Activated CD4-positive, alpha-beta T cell treated with anti-CD3 and anti-CD28 coated beads, Interleukin-10, Interleukin-2, amounts not matched to agents 100 ng/mL and 50 ng/mL, durations not matched to agents 16 hours and 8 hours (primary cell): ENCODE measurements around the gene COX6B2.

Experiments used
- DNase-seq: peaks from one replicate; pipeline ENCODE4 v3.0.0-alpha.2; 2020

The COX6B2 gene

DNA sequence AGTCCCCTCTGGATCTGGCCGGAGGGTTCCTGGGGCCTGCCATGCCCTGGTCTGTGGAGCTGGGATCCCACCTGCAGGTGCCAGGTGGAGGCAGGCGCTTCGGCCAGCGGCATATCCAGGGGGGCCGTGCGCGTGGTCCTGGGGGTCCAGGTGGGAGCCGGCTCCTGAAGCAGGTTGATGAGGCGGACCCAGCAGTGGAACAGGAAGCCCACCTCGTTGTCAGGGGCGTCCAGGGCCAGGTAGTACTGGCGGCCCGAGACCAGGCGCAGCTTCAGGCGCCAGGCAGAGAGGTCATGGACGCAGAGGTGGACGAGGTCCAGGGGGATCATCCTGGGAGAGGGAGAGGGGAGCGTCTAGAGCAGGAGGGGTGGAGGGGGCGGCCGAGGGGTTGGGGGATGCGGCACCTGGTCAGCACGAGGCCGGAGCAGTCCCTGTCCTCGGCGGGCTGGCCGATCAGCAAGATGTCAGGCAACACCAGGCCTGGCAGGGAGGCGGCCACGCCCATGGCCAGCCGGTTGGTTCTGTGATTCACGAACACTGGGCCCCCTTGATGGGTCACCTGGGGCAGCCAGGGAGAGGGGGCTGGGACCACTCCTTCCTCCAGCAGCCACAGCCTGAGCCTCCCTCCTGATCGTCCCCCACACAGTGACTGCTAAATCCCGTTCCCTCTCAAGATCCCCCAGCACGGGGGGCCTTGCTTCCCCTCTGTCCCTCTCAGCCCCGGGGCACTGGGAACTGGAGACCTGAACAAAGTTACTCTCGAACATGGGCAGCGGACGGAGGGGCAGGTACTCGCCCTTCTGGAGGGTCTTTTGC, 7.9 kb upstream of the COX6B2 start:
- no peak for DNase-seq

DNA sequence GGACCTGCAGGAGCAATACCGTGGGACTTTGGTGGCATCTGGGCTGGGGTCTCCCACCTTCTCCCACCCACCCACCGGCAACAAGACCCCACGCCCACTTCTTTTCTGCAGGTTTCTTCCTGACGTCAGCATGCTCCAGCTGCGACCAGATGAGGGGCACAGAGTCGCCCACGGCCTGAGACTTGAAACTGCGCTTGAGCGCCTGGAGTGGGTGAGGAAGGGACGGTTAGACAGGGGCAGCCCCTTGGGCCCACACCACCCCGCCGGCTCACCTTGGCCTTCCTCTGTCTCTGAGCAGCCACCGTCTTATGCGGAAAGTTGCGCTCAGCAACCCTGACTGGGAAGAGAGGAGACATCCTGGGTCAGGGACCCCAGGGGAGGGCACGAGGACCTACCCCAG, 6.4 kb upstream of the COX6B2 start:
- no peak for DNase-seq

DNA sequence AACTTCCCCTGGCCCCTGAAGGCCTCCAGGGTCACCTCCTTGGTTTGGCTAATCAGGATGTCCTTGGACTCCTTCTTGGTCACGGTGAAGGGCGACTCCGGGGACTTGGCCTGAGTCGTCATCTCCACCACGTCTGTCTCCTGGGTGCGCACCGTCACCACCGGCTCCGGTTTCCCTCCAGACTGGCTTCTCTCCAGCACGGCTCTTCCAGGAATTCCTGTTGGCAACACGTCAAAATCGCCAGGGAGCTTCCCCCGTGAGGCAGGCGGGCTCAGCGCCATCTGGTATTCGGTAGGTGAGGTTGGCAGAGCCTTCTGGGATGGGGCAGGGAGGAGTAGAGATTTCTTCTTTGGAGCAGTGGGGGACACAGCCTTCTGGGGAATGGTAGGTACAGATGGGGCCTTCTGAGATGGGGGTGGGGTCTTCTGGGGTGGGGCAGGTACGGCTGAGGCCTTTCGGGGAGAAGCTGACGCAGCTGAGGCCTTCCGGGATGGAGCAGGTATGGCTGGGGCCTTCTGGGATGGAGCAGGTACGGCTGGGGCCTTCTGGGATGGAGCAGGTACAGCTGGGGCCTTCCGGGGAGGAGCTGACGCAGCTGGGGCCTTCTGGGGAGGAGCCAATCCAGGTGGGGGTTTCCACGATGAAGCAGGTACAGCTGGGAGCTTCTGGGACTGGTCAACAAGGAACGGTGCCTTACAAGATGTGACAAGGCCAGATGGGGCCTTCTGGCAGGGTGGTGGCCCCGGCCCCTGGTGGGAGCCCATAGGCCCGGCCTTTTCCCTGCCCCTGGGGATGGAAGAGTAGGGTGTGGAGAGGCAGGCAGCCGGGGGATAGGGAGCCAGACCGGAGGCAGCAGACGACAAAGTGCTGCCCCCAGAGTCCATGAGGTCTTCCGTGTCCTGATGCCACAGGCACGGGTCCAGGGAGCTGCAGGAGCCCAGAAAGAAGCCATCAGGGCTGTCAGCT, 4.7 kb upstream of the COX6B2 start:
- DNase-seq, result no peak

DNA sequence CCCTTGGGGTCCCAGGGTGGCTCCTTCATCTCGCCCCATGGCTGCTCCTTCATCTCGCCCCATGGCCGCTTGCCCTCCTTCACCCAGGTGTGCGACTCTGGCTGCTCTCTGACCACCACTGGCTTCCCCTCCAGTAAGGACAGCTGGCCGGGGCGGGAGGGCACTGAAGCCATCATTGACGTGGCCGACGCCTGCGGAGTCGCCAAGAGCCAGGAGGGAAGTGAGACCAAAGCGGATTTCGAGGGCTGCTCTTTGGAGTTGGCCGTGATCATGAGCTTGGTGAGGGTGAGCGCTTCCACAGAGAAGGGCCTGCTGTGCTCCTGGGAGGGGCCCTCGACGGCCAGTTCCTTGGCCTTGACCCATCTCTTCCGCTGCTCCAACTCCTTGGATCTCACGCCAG, 4.0 kb upstream of the COX6B2 start:
- DNase-seq, result no peak

DNA sequence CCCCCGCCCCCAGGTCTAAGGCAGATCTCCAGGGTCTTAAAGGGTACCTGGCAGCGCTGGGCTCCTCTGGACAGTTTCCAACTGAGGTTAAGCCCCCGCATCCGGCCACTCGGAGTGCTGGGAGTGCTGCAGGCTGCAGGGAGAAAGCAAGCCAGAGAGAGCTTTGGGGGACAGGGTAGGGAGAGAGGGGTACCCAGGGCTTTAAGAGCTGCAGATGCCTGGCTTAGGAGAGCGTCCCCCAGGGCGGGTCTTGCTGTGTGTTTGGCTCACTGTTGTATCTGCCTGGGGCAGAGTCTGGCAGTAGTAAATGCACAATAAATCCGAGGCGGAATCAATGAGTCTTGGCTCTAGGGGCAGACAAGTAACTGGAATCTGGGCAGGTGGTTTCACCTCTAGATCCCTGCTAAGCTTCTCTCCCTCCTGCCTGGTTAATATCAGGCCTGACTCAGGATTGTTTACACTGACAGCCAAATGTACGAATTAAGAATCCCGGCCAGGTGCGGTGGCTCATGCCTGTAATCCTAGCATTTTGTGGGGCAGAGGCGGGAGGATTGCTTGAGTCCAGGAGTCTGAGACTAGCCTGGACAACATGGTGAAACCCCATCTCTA, 798 bp upstream of the COX6B2 start:
- DNase-seq, result no peak

DNA sequence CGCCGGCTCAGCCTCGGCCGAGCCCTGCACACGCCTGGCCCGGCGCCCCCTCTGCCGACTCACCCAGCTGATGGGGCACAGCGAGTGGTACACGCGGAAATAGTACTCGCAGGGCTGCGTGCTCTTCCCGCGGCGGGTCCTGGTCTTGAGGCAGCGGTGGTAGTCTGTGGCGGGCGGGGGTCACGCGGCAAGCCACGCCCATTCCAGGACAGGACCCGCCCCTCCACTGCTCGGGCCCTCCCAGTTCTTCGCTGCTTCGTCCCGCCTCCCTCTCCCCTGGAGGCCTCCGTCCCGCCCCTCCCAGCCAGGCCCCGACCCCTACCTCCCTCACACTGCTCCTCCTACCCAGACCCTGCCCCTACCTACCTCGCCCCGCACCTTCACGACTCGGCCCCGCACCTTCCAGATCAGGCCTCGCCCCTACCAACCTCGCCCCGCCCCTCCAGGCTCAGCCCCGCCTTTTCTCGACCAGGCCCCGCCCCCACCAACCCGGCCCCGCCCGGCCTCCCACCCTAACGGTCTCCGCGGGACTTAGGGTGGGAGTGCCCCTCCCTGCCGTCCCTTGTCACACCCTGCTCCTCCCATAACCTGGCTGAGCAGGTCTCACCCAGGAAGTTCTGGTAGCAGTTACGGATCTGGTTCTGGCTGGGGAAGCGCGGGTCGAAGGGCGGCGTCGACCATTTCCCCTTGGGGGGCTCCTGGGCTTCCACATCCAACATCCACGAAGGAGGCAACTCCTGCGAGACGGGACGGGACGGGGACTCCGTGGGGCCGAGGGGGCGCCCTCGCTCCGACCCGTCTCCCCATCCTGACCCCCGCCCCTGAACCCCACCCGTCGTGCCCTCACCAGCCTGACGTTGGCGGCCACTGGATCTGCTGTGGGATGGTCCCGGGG, 469 bp downstream of the COX6B2 start:
- peak; percentile 32 for DNase-seq

DNA sequence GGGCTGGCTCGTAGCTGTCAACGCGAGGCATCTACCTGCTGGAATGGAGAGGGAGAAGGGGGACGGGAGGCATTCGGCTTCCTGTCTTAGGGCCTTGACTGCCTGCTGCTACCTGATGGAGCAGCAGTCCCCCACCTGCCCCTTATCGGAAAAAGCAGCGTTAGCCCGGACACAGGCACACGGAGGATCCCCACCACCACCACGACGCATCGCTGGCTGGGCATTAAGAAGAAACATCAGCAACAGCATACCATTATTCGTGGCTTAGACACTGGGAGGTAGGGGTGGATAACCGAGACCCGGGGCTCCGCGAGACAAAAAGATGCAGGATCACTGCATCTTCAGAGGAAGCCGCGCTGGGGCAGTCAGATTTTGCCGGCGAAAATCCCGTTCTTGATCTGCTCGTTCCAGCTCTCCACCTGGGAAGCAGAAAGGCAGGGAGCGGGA, 1.1 kb downstream of the COX6B2 start:
- no peak for DNase-seq

DNA sequence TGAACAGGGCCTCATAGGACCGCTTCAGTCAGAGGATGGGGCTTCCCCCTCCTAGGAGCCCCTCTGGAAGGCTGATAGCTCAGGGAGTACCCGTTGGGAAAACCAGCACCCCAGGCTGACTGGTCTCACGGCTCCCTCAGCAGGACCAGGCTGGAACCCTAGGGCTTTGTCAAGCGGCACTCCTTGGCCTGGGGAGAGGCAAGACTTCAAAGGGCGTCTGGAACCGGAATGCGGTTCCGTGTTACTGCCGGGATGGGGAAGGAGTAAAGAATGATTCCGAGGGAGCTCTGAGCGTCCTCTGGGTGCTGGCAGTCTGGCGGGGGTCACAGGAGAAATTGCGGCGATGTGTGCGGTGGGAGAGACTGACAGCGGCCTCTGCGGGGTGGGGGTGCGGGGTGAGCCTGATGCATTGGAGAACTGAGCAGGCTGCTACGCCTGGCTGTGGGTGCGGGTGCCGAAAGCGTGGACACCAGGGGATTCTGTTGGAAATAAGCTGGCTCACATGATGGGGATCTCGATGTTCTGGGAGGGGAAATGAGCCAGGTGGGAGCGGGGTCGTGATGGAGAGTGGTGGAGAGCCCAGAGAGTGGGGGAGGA, 1.9 kb downstream of the COX6B2 start:
- no peak for DNase-seq

DNA sequence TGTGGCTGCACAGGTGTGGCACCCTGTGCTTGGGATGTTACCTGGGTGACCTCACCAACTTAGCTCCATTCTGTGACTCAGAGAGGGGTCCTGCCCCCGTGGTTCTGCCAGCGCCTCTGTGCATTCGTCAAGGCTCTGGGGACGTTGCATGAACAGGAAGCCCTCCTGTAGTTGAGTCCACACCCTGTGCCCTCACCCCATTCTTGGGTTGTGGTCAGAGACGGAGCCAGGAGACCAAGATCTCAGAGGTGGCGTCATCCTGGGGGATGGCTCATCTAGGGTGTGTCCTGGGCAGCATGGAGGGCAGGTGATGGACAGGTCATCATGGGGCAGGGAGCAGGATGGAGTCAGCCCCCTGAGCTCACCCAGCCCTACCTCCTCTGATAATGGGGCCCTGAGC, 2.5 kb downstream of the COX6B2 start:
- DNase-seq, result no peak

DNA sequence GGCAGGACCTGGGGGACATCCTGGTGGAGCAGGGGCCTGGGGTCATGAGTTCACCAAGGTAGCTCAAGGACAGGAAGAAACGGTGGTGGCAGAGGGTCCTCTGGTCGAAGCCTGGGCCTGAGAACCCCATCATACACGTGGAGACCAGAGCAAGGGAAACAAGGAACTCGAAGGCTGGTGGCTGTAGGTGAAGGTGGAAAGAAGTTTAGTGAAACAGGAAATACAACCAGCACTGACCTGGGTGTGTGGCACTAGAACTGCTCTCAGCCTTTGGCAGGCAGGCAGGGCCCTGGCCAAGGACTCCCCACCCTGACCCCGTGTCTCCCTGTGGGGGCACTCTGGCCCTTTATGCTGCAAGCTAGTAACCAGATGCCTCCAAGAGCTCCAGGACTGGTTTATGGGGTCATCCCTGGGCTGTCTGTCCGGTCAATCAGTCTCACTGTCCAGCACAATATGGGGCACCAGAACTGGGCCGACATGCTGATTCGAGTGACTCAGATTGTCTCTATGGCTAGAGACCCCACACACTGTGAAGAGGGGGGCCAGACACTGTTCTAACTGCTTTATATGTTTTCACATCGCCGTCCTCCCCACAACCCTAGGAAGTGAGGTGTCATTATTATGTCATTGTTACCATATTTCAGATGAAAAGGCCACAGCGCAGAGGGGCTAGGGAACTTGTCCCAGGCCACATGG, 3.8 kb downstream of the COX6B2 start:
- DNase-seq, result no peak

DNA sequence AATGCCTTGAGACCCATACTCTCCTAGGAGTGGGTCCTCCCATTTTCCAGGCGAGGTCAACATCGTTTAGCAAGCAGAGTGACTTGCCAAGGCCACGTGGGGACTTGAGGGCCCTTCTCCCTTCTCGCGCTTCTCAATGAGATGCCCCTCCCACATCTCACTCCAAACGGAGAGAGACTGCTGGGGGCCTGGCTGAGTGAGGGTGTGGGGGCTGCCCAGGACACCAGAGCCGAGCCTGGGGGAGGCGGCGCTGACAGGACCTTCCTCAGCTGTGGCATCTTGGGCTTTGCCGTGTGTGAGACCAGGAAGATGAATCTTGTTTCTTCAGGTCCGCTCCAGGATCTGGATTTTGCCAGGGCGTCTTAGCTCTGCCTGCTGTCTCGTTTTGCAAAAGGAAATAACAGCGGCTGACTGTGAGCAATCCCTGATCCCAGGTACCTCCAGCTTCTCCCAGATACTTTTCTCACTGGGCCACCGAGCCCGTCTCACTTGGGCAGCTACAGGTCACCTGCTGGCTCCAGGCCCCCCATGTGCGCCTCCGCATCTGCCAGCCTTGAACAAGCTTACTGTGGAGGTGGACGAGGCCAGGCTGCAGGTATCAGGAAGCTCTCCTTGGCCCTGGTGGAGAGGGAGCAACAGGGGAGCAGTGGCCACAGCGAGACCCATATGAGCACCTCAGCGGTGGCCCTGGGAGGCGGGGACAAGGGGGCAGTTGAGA, 6.0 kb downstream of the COX6B2 start:
- no peak for DNase-seq

DNA sequence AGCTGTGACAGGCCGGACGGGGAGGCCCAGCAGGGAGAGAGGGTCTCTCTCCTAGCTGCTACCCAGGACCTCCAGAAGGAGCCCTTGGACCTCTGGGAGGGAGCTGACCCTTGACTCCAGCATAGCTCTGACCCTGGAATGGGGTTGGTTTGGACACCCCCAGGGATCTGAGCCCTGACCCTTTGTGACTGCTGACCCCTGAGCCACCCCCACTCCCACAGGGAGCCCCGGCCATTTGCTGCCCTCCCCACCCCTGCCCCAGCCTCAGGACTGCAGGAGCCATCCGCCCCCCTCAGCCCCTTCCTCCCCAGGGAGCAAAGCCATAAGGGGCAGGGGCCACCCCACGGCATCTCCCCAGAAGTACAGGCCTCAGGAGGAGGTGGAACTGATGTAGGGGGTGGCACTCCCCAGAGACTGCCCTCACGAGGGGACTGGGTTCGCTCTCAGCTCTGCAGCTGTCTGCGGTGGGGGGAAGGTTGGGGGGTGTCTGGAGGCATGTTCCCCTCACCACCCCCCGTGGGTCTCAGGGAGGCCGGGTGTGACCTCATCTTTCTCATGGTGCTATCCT, 7.0 kb downstream of the COX6B2 start:
- no peak for DNase-seq

DNA sequence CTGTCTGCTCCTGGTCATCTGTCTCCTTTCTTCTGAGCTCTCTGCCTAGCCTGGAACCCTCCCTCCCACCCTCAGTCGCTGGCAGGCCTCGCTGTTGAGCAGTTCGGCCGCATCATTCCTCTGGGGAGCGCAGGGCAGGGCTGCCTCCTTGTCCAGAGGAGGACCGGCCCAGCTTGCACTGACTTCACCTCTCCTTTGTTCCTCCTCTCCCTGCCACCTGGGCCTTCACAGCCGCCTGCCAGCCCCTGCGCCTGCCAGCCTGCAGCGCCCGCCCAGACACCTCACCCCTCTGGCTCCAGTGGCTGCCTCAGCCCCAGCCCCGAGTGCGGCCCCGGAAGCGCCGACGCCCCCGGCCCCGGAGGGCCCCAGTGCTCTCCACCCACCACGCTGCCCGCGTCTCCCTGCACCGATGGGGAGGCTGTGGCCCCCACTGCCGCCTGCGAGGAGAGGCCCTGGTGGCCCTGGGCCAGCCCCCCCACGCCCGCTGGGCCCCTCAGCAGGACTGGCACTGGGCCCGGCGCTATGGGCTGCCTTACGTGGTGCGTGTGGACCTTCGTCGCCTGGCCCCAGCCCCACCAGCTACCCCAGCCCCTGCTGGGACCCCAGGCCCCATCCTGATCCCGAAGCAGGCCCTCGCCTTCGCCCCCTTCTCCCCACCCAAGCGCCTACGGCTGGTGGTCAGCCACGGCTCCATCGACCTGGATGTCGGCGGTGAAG, 7.6 kb downstream of the COX6B2 start:
- no peak for DNase-seq

DNA sequence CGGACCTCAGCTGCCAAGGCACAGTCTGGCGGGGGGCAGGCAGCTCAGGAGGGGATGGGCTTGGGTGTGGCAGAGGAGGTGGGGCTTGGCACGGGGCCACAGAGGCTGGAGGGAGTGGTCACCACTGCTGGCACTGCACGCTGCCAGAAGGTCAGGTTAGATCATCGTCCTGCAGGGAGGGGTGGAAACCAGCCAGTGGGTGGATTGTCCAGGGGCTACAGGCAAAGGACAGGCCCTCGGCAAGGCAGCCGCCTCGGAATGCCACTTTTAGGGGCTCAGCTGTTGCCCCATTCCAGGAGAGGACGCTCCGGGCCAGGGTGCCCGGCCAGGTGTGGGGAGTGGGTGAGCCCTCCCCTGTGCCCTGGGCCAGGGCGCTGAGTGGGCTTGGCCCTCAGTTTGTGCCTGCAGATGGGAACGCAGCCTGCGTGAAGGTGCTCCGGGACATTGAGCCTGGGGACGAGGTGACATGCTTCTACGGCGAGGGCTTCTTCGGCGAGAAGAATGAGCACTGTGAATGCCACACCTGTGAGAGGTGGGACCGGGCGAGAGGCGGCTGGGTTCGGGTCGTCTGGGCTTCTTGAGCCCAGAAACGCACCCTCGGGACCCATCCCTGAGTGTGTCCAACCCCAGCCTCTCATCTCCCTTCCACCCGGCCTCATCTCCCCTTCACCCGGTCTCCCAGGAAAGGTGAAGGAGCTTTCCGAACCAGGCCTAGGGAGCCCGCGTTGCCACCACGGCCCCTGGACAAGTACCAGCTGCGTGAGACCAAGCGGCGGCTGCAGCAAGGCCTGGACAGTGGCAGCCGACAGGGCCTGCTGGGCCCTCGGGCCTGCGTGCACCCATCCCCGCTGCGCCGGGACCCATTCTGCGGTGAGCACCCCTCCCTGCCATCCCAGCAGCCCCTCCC, 8.4 kb downstream of the COX6B2 start:
- DNase-seq, result no peak

DNA sequence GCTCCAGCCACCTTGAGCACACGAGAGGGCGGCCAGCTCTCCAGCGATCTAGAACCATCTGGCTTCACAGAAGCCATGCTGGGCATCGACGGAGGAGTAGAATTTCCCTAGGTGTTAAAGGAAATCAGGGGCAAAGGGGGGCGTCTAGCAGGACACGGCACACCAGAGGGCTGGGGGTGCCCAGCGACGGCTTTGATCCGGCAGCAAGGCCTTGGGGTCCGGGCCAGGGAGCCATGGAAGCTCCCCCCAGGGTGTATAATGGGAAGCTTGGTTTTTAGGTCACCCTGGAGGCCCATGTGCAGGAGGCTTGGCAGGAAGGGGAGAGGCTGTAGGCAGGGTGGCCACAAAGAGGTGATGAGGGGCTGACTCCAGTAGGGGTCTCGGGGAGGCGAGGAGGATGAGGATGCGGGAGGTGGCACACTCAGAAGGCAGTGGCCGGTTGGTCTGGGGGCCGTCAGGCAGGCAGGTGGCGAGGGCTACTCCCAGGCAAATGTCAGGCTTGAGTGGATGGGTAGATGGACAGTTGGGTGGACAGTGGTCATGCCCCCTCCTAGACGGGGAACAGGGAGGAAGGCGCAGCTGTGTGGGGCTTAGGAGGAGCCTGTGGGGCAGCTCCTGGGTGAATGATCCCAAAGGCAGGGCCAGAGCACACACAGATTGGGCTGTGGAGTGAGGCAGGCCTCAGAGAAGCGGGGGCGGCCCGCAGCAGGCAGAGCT, 9.3 kb downstream of the COX6B2 start:
- DNase-seq, result no peak

DNA sequence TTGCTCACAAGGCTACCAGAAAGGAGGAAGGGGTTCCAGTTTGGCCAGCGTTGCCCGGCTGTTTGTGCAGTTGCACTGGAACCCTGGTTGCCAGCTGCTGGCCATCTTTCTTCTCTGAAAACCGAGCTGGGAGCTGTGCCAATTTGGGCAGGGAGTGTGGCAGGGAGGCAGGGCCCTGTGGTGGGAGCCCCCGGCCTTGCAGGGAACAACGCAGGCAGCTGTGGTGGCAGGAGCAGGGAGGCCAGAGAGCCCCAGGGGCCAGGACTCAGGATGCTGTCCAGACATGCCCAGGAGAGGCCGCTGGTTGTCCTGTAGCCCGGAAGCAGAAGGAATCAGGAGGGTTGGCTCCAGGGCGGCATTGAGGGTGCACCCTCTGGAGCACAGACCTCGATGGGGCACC, 10.1 kb downstream of the COX6B2 start:
- no peak for DNase-seq

DNA sequence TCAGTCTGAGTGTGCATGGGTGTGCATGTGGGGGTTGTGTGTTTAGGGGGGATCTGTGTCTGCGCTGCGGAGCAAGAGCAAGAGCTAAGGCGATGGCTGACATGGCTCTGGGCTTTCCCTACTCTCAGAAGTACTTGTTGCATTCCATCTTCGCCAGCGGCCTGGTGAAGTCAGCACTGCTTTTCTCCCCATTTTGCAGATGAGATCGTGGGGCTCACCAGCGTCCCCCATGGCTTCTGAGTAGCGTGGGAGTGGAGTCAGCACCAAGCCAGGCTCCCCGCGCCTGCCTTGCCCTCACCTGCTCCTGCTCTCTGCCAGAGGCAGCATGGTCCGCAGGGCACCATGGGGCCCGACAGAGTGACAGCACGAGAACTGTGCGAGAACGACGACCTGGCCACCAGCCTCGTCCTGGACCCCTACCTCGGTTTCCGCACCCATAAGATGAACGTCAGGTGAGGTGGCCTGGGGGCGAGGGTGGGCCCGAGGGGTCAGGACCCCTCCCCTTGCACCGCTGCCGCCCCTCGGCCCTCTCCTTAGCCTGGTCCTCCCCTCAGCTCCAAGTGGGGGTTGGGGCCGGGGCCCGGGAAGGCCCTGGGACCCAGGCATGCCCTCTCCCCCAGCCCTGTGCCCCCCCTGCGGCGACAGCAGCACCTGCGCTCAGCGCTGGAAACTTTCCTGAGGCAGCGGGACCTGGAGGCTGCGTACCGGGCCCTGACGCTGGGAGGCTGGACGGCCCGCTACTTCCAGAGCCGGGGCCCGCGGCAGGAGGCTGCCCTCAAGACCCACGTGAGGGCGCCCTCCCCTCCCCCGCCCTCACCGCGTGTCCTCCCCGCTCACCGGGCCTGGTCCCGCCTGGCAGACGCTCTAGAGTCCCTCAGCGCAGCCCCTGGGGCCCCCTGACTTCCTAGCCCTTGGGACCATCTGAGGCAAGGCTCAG, 12.7 kb downstream of the COX6B2 start:
- DNase-seq, result no peak
